GM10248 (cell line): ENCODE results near the gene TCF12.

Source experiments
- CTCF ChIA-PET: fragments of 300-600 bp; sonication (Branson Sonifier 250); formaldehyde crosslinking; extraction: SDS; loops from one replicate; lab custom pipeline; 2021; ENCODE audit warnings: antibody characterized with exemption; lab: Yijun Ruan, JAX
- POLR2A ChIA-PET: fragments of 350-650 bp; sonication (Branson Sonifier 250); formaldehyde crosslinking; extraction: SDS; loops from one replicate; lab custom pipeline; 2020; ENCODE audit warnings: antibody characterized with exemption; lab: Yijun Ruan, JAX
- DNase-seq: peaks from one replicate; pipeline ENCODE4 v3.0.0; 2012; ENCODE audit errors: extremely low spot score
- CTCF ChIP-seq: IDR thresholded peaks from 2 replicates; pipeline ENCODE4 v1.5.1; 2012; ENCODE audit warnings: mild to moderate bottlenecking, low read depth; ENCODE audit errors: extremely low read depth, missing control alignments, control extremely low read depth

TCF12 gene

GRCh38 chr15:57297630-57298029, 379.2 kb downstream of the TCF12 start:
- DNase-seq: no peak
- TF ChIP-seq CTCF: no peak
- ChIA-PET POLR2A (no interaction called here), CTCF (interaction anchor here (0.7 to 3.4 kb wide), 4 partner anchors 8 to 152 kb away, joined by 3 to 16 read pairs (median 3); no protein-coding TSS in a partner anchor)

- CTCF ChIA-PET: interaction anchor here (0.6 to 3.4 kb wide), 4 partner anchors 8 to 550 kb away, joined by 3 to 16 read pairs (median 3); no protein-coding TSS in a partner anchor
- no peak for DNase-seq
Measured at GRCh38 chr15:57298204-57298603, 379.8 kb downstream of the TCF12 start.

GRCh38 chr15:57298843-57299550, 380.6 kb downstream of the TCF12 start:
- POLR2A ChIA-PET: no interaction called here

More at GRCh38 chr15:57298204-57298603, 379.8 kb downstream of the TCF12 start:
- TF ChIP-seq CTCF: no peak
- POLR2A ChIA-PET: no interaction called here

GRCh38 chr15:57301307-57301706, 382.9 kb downstream of the TCF12 start:
- no peak for DNase-seq
- no peak for TF ChIP-seq CTCF
- ChIA-PET CTCF (interaction anchor here (1.0 to 8.5 kb wide), 3 partner anchors 15 to 810 kb away, joined by 3 to 163 read pairs (median 4); no protein-coding TSS in a partner anchor), POLR2A (no interaction called here)

More at GRCh38 chr15:57298843-57299550, 380.6 kb downstream of the TCF12 start:
- CTCF ChIA-PET: interaction anchor here (0.6 to 3.4 kb wide), 3 partner anchors 8 to 551 kb away, joined by 3 to 16 read pairs (median 3); no protein-coding TSS in a partner anchor
- TF ChIP-seq CTCF: no peak
- no peak for DNase-seq

- CTCF ChIA-PET: interaction anchor here (0.9 to 8.5 kb wide), 2 partner anchors 14 to 155 kb away, joined by 3 to 163 read pairs; no protein-coding TSS in a partner anchor
Measured at GRCh38 chr15:57302640-57303257, 384.3 kb downstream of the TCF12 start.

GRCh38 chr15:57305009-57305408, 386.6 kb downstream of the TCF12 start:
- CTCF ChIA-PET: interaction anchor here (1.0 to 8.5 kb wide), 4 partner anchors 10 to 222 kb away, joined by 3 to 163 read pairs (median 4); no protein-coding TSS in a partner anchor
- no peak for TF ChIP-seq CTCF
- DNase-seq: no peak
- POLR2A ChIA-PET: no interaction called here

More at GRCh38 chr15:57302640-57303257, 384.3 kb downstream of the TCF12 start:
- DNase-seq: no peak
- POLR2A ChIA-PET: no interaction called here
- TF ChIP-seq CTCF: no peak
